Measurements from ENCODE around the gene ABL1. TPM values are rescaled to one million over a fixed set of nuclear protein-coding genes. Genes with fewer than 3 reads are reported as not detected.
"Not testable (repeated sequence)": the region's sequence is repeated elsewhere in the genome, so short reads cannot be mapped to it uniquely, and the experiment has no call there.

The ABL1 gene
- total RNA-seq, 1 donor from 2014 or later: 28.4 TPM

DNA sequence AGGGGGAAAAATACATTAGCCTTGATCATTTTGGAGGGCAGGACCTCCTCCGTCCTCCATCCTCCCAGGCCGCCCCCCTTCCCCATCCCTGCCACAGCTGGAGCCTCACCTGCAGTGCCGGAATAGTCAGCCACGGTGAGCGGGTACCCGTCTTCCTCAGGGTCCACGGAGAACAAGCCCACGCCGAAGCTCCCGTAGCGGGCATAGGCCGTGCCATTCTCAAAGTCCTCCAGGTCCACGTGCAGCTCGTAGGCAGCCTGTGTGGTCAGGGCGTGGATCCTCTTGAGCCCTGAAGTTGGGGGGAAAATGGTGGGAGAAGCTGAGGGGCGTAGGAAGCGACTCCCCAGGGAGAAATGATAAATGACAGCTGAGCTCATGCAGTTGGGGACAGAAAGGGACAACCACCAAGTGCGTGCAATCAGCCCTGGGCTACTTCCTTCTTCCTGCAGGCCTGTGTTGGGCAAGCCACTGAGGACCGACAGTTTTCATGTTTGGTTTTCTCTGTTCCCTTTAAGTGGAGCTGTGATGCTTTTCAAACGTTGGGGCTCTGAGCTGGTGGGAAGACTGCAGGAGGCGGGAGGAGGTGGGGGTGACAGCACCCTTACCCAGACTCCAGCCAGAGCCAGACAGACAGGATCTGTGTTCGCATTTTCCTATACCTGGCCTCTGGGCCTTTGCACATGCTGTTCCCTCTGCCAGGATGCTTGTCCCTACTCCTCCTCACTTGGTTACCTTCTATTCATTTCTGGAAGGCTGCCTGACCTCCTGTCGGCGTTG is 70.3 kb downstream of the ABL1 start:
- ATAC-seq: no peak

DNA sequence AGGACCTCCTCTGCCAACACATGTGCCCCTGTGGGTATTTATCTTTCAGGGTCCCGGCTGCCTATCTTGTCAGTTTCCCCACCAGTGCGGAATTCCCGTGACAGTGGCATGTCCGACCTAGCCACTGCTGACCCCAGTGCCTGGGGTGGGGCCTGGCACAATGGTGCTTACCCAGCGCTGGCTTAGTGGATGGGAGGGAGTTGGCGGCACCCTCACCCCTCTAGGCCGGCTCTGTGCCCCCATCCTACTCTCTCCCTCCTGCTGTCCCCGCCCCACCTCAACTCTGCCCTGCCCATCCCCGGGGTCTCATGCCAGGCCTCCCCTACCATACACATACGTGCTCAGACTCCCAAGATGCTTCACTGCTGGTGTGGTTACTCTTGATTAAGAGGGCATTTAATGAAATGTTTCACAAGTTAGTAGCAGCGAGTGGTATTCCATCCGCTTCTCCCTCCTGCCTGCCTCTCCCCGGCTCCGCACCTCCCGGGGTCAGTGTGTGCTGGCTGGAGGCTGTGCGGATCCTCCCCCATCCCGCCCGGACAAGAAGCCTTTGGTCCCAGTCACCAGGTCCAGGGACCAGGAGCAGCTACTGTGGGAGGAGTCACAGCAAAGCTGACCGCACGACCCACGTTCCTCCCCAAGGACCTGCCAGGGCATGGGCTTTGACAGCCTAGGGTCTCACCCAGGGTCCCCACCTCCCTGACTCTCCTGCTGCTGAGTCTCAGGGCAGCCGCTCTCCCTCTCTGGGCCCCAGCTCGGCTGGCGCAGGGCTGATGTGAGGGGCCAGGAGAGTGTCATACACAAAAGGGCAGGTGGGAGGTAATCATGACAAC is 71.1 kb downstream of the ABL1 start:
- no peak for ATAC-seq

GRCh38 chr9:130906735-130907416 is 71.8 kb downstream of the ABL1 start:
- ATAC-seq: no peak

- no peak for ATAC-seq
Observed at GRCh38 chr9:130908146-130908877, 73.3 kb downstream of the ABL1 start.

- ATAC-seq: peak; percentile 2
Observed at GRCh38 chr9:130908878-130909355, 73.9 kb downstream of the ABL1 start.

DNA sequence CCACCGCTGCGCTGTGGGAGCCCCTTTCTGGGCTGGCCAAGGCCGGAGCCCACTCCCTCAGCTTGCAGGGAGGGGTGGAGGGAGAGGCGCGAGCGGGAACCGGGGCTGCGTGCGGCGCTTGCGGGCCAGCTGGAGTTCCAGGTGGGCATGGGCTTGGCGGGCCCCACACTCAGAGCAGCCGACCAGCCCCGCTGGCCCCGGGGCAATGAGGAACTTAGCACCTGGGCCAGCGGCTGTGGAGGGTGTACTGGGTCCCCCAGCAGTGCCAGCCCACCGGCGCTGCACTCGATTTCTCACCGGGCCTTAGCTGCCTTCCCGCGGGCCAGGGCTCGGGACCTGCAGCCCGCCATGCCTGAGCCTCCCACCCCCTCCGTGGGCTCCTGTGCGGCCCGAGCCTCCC is 75.0 kb downstream of the ABL1 start:
- ATAC-seq: not testable (repeated sequence)

DNA sequence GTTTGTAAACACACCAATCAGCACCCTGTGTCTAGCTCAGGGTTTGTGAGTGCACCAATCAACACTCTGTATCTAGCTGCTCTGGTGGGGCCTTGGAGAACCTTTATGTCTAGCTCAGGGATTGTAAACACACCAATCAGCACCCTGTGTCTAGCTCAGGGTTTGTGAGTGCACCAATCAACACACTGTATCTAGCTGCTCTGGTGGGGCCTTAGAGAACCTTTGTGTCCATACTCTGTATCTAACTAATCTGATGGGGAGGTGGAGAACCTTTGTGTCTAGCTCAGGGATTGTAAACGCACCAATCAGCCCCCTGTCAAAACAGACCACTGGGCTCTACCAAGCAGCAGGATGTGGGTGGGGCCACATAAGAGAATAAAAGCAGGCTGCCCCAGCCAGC is 75.6 kb downstream of the ABL1 start:
- ATAC-seq: not testable (repeated sequence)

- no peak for ATAC-seq
Observed at GRCh38 chr9:130911254-130912049, 76.4 kb downstream of the ABL1 start.

DNA sequence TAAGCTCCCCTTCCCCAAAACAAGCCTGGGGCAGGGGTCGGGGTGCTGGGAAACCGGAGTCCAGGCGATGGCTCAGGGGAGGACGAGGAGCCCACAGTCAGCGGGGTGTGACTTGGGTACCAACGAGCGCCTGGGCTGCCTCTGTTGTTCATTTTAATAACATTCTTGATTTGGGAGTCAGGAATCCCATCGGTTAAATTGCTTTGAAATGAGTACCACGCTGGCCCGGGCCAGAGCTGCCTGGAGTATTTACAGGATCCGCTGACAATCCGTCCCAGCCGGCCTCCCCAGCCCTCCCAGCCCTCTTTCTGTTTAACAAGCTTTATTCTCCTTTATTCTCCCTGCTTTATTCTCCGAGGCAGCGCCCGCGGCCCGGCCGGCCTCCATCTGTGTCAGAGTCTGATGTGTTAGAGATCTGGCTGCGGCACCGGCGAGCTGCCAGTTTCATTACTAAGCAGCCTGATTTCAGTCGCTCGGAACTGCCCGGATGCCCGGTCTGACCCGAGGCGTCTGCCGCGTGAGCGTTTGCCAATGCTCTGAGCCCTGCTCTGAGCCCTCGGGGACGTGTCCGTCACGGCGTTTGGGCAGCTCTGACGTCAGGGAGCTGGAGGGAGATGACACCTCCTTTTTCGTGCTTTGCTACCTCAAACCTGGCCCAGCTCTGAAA is 78.0 kb downstream of the ABL1 start:
- peak; percentile 86 for ATAC-seq

GRCh38 chr9:130913599-130914416 is 78.8 kb downstream of the ABL1 start:
- peak; percentile 7 for ATAC-seq

- no peak for ATAC-seq
Observed at GRCh38 chr9:130914417-130915095, 79.5 kb downstream of the ABL1 start.

DNA sequence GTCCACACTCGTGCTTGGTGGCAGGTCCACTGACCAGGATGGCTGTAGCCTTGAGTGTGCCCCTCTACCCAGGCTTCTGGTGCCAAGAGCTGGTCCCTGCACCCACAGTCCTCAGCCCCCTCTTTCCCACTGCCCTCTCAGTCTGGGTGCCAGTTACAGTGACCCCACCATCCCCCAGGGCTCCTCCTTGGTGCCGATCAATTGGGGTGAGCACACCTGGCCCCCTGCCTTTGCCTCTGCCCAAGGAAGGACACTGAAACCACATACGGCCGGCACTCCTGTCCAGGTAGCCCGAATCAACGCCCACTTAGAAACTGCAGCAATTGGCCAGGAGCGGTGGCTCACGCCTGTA is 80.0 kb downstream of the ABL1 start:
- no peak for ATAC-seq

- ATAC-seq: no peak
Observed at GRCh38 chr9:130917168-130917960, 82.3 kb downstream of the ABL1 start.

DNA sequence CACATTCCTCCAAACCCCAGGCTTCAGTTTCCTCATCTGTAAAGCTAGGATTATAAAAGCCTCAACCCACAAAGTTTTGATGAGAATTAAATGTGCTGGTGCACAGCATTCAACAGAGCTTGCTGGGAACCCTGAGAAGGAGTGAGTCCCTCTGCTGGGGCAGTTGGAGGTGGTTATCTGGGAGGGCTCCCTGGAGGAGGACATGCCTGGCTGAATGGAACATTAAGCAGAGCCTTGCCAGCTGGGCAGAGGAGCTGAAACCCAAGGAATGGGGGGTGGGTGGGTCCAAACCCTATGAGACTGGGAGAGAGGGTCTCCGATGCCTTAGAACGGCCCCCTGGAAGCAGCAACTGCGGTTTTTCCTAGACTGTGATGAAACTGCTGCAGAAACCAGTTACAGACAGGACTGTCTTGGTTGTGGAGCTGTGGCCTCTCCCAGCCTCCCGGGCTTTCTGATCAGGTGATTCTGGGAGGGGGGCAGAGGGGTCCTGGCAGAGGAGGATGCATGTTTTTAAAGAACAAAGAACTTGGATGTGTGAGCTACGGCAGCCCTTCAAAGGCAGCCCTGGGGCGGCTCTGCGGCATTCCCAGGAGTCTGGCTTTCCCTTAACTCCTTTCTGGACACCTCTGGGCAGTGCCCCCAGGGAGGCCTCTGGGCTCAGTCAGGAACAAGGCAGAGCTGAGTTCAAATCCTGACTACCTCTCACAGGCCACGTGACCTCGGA is 83.2 kb downstream of the ABL1 start:
- no peak for ATAC-seq

DNA sequence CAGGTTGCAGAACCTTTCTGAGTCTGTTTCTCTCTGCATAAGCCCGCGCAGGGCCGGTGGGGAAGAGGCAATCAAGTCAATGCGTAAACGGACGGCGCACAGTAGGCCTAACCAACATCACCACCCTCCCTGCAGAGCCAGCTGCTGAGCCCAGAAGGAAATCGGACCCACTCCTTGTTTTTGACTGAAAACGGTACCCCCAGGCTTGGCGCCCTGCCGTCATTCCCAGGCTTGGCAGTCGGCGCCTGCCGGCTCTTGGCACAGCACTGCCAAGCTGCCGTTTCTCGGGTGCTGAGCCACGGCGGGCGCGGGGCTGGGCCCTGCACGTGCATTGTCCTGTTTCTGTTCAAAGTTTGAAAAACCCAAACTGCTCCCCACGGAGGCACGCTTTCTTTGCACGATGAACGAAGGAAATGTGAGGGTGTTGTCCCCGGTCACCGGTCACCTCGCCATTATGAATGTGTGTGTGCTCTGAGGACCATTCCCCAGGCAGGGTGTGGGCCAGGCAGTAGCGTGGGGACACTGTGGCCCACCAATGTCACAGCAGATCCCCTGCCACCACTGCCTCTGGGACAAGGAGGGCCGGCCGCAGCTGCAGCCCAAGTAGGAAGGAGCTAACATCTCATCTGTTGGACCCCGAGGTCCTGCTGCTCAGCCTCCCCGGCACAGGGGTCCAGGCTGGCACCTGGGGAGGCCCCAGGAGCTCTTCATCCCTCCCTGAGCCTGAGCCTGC is 83.9 kb downstream of the ABL1 start:
- ATAC-seq: no peak

GRCh38 chr9:130919559-130920145 is 84.6 kb downstream of the ABL1 start:
- ATAC-seq: no peak

- ATAC-seq: no peak
Observed at GRCh38 chr9:130920233-130920632, 85.2 kb downstream of the ABL1 start.
